Endothelial cell of umbilical vein (primary cell): ENCODE results near the gene DCLK1. TPM values are rescaled to one million over a fixed set of nuclear protein-coding genes. Genes with fewer than 3 reads are reported as not detected.

ENCODE experiments used
- BruUV-seq: library from RNA; stranded (reverse); fragments of 400-500 nt; replicated peaks from 2 replicates; lab custom pipeline; 2021; lab: Mats Ljungman, UMichigan
- CTCF ChIA-PET: fragments of 300-600, 350-600 bp; sonication (Branson Sonifier 250); formaldehyde crosslinking; loops from one replicate; lab custom pipeline; 2021; ENCODE audit warnings: antibody characterized with exemption, inconsistent platforms; lab: Charles Lee
- POLR2A ChIA-PET: fragments of 300-600, 350-600 bp; sonication (Branson Sonifier 250); formaldehyde crosslinking; loops from one replicate; lab custom pipeline; 2021; ENCODE audit warnings: antibody characterized with exemption, inconsistent platforms; lab: Charles Lee
- DNase-seq: peaks from one replicate; pipeline ENCODE4 v3.0.0-alpha.2; 2011; ENCODE audit warnings: low read depth, low spot score
- FAIRE-seq: peaks from 2 replicates; lab custom pipeline; 2011; peaks lifted over from hg19 to GRCh38; lab: Jason Lieb, UNC
- H2AFZ ChIP-seq: 2 replicates; pipeline ENCODE4 v1.6.0; 2012; ENCODE audit warnings: low read depth, low read length, control low read depth, inconsistent platforms
- H3K27ac ChIP-seq: 2 replicates; pipeline ENCODE4 v1.5.1; 2011; ENCODE audit warnings: low read depth, mild to moderate bottlenecking, control low read depth, low read length, moderate library complexity; ENCODE audit not compliant: insufficient read depth
- H3K27me3 ChIP-seq, 2 experiments: 2 replicates each; pipeline versions ENCODE4 v1.6.0 to v1.6.1; 2011; ENCODE audit warnings: low read length in 2 of 2, mixed read lengths in 1 of 2; ENCODE audit not compliant: control insufficient read depth in 2 of 2, insufficient read depth in 2 of 2
- H3K36me3 ChIP-seq, 2 experiments: 2 replicates in 1 of 2; 3 replicates in 1 of 2; pipeline ENCODE4 v1.5.1; 2011; ENCODE audit warnings: low read length in 2 of 2, mild to moderate bottlenecking in 1 of 2, moderate library complexity in 1 of 2; ENCODE audit not compliant: control insufficient read depth in 2 of 2, insufficient read depth in 2 of 2; ENCODE audit errors: extremely low read depth in 1 of 2
- H3K4me1 ChIP-seq: 3 replicates; pipeline ENCODE4 v1.5.1; 2011; ENCODE audit warnings: mild to moderate bottlenecking, low read length; ENCODE audit not compliant: control insufficient read depth, insufficient read depth; ENCODE audit errors: extremely low read depth
- H3K4me2 ChIP-seq: 2 replicates; pipeline ENCODE4 v1.6.1; 2011; ENCODE audit warnings: low read length, control low read depth, mixed read lengths; ENCODE audit not compliant: insufficient read depth
- H3K4me3 ChIP-seq, 3 experiments: fragments of 200-600 bp in 1 of 3; sonication (generic), shearing (Covaris generic) in 1 of 3; replicated peaks in 1 of 3; 2 replicates each; pipeline ENCODE4 v1.5.1; 2011 to 2016; ENCODE audit warnings: control low read depth in 3 of 3, low read length in 3 of 3, mild to moderate bottlenecking in 2 of 3, inconsistent platforms in 1 of 3, low read depth in 1 of 3, moderate library complexity in 1 of 3; ENCODE audit not compliant: insufficient read depth in 1 of 3
- H3K79me2 ChIP-seq: 2 replicates; pipeline ENCODE4 v1.6.0; 2012; ENCODE audit warnings: low read length, inconsistent platforms; ENCODE audit not compliant: control insufficient read depth, insufficient read depth
- H3K9ac ChIP-seq: replicated peaks from 2 replicates; pipeline ENCODE3; 2011; ENCODE audit warnings: low read length, control low read depth; ENCODE audit not compliant: insufficient read depth; ENCODE audit errors: extremely low read depth
- H3K9me1 ChIP-seq: replicated peaks from 3 replicates; pipeline ENCODE4 v1.6.0; 2011; ENCODE audit warnings: mild to moderate bottlenecking, low read length; ENCODE audit not compliant: control insufficient read depth, insufficient read depth; ENCODE audit errors: extremely low read depth
- H3K9me3 ChIP-seq: replicated peaks from 2 replicates; pipeline ENCODE4 v1.5.1; 2012; ENCODE audit warnings: low read length, inconsistent platforms; ENCODE audit not compliant: control insufficient read depth, insufficient read depth
- H4K20me1 ChIP-seq: replicated peaks from 2 replicates; pipeline ENCODE3; 2011; ENCODE audit warnings: mild to moderate bottlenecking, low read length; ENCODE audit not compliant: control insufficient read depth, insufficient read depth; ENCODE audit errors: extremely low read depth
- CTCF ChIP-seq, 2 donors: IDR thresholded peaks; 1 replicate in 1 of 2; 2 replicates in 1 of 2; pipeline ENCODE4 v1.5.1; 2011; ENCODE audit warnings: low read length in 2 of 2, mild to moderate bottlenecking in 2 of 2, moderate library complexity in 2 of 2, control low read depth in 1 of 2, inconsistent platforms in 1 of 2, low read depth in 1 of 2; ENCODE audit not compliant: insufficient read depth in 1 of 2; ENCODE audit errors: extremely low read depth in 1 of 2
- EZH2 ChIP-seq: IDR thresholded peaks from 2 replicates; pipeline ENCODE4 v1.6.1; 2012; ENCODE audit warnings: borderline replicate concordance, low read depth, mild to moderate bottlenecking, moderate library complexity, low read length, inconsistent platforms; ENCODE audit not compliant: severe bottlenecking
- FOS ChIP-seq: IDR thresholded peaks from 2 replicates; pipeline ENCODE4 v1.6.1; 2011; ENCODE audit warnings: mild to moderate bottlenecking, low read length, moderate library complexity, borderline replicate concordance; ENCODE audit not compliant: insufficient read depth
- GATA2 ChIP-seq: IDR thresholded peaks from 2 replicates; pipeline ENCODE4 v1.7.0; 2011; ENCODE audit warnings: low read depth, mild to moderate bottlenecking, moderate library complexity, mixed read lengths, low read length; ENCODE audit not compliant: insufficient read length, insufficient read depth
- JUN ChIP-seq: IDR thresholded peaks from 2 replicates; pipeline ENCODE4 v1.6.1; 2011; ENCODE audit warnings: borderline replicate concordance, low read depth; ENCODE audit not compliant: insufficient read length, insufficient read depth
- MYC ChIP-seq: IDR thresholded peaks from one replicate; pipeline ENCODE4 v1.6.1; 2011; ENCODE audit warnings: mild to moderate bottlenecking, low read depth, low read length
- POLR2A ChIP-seq: IDR thresholded peaks from 2 replicates; pipeline ENCODE4 v1.6.1; 2012; ENCODE audit warnings: low read depth, mild to moderate bottlenecking, control low read depth, low read length
- POLR2AphosphoS5 ChIP-seq: IDR thresholded peaks from 2 replicates; pipeline ENCODE4 v1.6.1; 2012; ENCODE audit warnings: low read depth, mild to moderate bottlenecking, control low read depth, low read length, moderate library complexity; ENCODE audit not compliant: insufficient read depth
- dilution Hi-C: fragments of 300-500 bp; cut with MboI; formaldehyde crosslinking; loops from one replicate; pipeline ENCODE4 v1.15.0; 2019; ENCODE audit warnings: low sequenced_read_pairs; ENCODE audit not compliant: extremely low pct_ligation_motif_present
- intact Hi-C: fragments of 100-400 bp; cut with micrococcal nuclease; formaldehyde crosslinking; loops from one replicate; pipeline ENCODE4 v1.10.0; 2022
- polyA plus RNA-seq, 4 experiments: library from polyadenylated mRNA; depleted of rRNA in 3 of 4; stranded (reverse) in 3 of 4; unstranded in 1 of 4; fragments of >200 nt; gene quantifications; 2 replicates each; pipeline versions ENCODE4 v1.2.1 to v1.2.3, GENCODE V29; 2011 to 2012; ENCODE audit warnings: missing spikeins in 1 of 4
- total RNA-seq: library from RNA; stranded (reverse); gene quantifications from 2 replicates; pipeline ENCODE4 v1.2.3, GENCODE V29; 2021
- TF ChIP-seq, protein P1 (sequence below): IDR thresholded peaks from 2 replicates; pipeline ENCODE4 v1.6.1; 2011; ENCODE audit not compliant: insufficient read depth, insufficient read length

DCLK1 gene
- total and polyA plus RNA-seq, 2 donors (not counting 3 experiments of a cell fraction or from before 2014, with no cell fraction given), result 0.28 to 3.9 TPM

DNA sequence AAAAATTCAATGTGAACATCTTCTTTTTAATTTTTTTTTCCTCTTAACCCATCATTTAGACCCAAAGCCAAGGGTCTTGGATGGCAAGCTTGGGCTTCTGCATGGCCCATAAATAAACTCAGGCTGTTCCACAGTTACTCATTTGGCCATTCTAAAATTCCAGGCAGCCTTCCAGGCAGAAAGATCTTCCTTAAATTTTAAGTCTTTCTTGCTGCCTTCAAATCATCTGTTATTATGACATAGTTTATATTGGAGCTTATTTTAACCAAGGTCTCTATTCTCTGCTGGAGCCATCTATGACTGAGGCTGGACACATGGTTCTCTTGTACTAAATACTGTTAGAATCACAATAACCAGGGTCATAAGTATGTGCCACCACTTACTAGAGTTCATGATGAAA is 337.4 kb downstream of the DCLK1 start:
- Histone ChIP-seq H3K4me1 (no peaks in the 10 kb centered on the region), H3K4me2 (no peak overlapping the region), H2AFZ (no peak overlapping the region), H3K27ac (no peak overlapping the region), H3K79me2 (no peaks in the 10 kb centered on the region), H3K36me3 (no peaks in the 10 kb centered on the region), H3K9ac (no peak overlapping the region), H3K27me3 (no peaks in the 10 kb centered on the region), H3K4me3 (no peak overlapping the region), H3K9me3 (no peaks in the 10 kb centered on the region), H3K9me1 (no peaks in the 10 kb centered on the region), H4K20me1 (no peaks in the 10 kb centered on the region)
- FAIRE-seq (no peak), DNase-seq (no peak)
- ChIA-PET CTCF (interaction anchor here (2.5 kb wide), 1 partner anchor 25 kb away, joined by 13 read pairs; no protein-coding TSS in a partner anchor), POLR2A (no interaction called here)
- dilution Hi-C loops (no loop called here), intact Hi-C loops (no loop called here)
- TF ChIP-seq CTCF (IDR thresholded peaks at IDR 0.05; ENCODE audit: extremely low read depth in 1 of 2, insufficient read depth in 1 of 2, low read depth in 1 of 2, low read length in 2 of 2) (no peak), GATA2 (no peak), FOS (no peak), MYC (no peak), JUN (no peak), POLR2AphosphoS5 (no peak), EZH2 (no peak), POLR2A (no peak)
- TF ChIP-seq, protein P1, sequence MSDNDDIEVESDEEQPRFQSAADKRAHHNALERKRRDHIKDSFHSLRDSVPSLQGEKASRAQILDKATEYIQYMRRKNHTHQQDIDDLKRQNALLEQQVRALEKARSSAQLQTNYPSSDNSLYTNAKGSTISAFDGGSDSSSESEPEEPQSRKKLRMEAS, result no peak
- BruUV-seq, result no TSS peak
